ENCODE measurements around the gene ZNF410.

ZNF410 gene

GRCh38 chr14:73953731-73954130, 67.1 kb downstream of the ZNF410 start:
- no peak overlapping the region for H3K4me3 ChIP-seq (ENCODE audit: low read depth, low read length)
- TF ChIP-seq CTCF (conservative IDR thresholded peaks at IDR 0.05; ENCODE audit: low read depth, low read length), result no peak
- no peak for DNase-seq (ENCODE audit: low read depth)

DNA sequence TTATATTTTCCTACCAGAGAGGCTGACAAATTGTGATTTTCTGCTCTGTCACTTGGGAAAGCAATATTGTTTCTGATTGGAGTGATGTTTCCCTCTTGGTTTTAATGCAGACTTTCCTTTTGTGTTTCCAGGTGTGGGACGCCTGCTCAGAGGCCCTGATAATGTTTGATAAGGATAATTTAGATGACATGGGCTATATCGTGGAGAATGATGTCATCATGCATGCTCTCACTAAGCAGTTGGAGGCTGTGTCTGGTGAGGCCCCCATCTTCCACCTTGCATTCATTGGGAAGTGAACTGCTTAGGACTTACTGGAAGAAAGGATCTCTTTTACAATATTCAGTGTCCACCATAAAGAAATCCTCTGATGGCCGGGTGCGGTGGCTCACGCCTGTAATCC, 69.0 kb downstream of the ZNF410 start:
- H3K4me3 ChIP-seq (ENCODE audit: low read depth, low read length), result no peak overlapping the region
- no peak for DNase-seq (ENCODE audit: low read depth)
- TF ChIP-seq CTCF (conservative IDR thresholded peaks at IDR 0.05; ENCODE audit: low read depth, low read length), result no peak

GRCh38 chr14:73958591-73958990, 71.9 kb downstream of the ZNF410 start:
- no peak for DNase-seq (ENCODE audit: low read depth)
- H3K4me3 ChIP-seq (ENCODE audit: low read depth, low read length), result no peak overlapping the region
- no peak for TF ChIP-seq CTCF (conservative IDR thresholded peaks at IDR 0.05; ENCODE audit: low read depth, low read length)

GRCh38 chr14:73961192-73961591, 74.5 kb downstream of the ZNF410 start:
- no peak overlapping the region for H3K4me3 ChIP-seq (ENCODE audit: low read depth, low read length)
- no peak for DNase-seq (ENCODE audit: low read depth)
- TF ChIP-seq CTCF (conservative IDR thresholded peaks at IDR 0.05; ENCODE audit: low read depth, low read length), result no peak

- no peak for DNase-seq (ENCODE audit: low read depth)
- H3K4me3 ChIP-seq (ENCODE audit: low read depth, low read length), result no peak overlapping the region
- no peak for TF ChIP-seq CTCF (conservative IDR thresholded peaks at IDR 0.05; ENCODE audit: low read depth, low read length)
Measured at GRCh38 chr14:73965216-73965615, 78.6 kb downstream of the ZNF410 start.

DNA sequence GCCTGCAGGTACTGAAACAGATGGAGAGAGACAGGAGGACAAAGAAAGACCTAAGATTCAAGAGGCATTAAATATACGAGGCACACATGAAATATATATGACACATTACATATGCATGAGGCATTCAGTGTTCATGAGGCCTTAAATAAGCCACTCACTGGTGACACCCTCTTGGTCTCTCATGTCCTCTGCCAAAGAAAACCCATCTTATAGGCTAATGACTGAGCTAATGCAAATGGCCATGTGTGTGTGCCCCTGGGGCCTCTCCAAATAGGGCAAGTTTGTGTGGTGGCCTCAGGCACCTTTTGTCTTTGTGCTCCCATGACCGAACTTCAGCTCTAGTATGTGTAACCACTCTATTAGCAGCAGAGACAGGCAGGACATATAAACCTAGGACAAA, 82.2 kb downstream of the ZNF410 start:
- TF ChIP-seq CTCF (conservative IDR thresholded peaks at IDR 0.05; ENCODE audit: low read depth, low read length), result no peak
- DNase-seq (ENCODE audit: low read depth), result no peak

DNA sequence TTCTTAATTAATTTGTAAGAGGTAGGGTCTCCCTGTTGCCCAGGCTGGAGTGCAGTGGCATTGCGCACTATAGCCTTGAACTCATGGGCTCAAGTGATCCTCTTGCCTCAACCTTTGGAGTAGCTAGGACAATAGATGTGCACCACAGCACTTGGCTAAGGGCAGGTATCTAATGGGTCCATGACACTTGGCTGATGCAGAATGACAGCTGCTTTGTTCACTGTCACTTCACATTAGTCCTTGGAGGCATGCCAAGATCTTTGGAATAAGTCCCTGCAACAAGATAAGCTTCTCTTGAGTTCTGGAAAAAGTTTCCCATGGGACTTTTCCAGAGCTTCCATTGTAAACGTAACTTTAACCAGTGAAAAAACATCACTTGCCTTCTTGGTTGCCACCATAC, 86.8 kb downstream of the ZNF410 start:
- TF ChIP-seq CTCF (conservative IDR thresholded peaks at IDR 0.05; ENCODE audit: low read depth, low read length), result no peak
- H3K4me3 ChIP-seq (ENCODE audit: low read depth, low read length), result no peak overlapping the region
- no peak for DNase-seq (ENCODE audit: low read depth)

More for the DNA sequence above, 82.2 kb downstream of the ZNF410 start:
- H3K4me3 ChIP-seq (ENCODE audit: low read depth, low read length), result no peak overlapping the region

Data from choroid plexus epithelial cell (primary cell).